ENCODE results near the gene EXD3. TPM values are rescaled to one million over a fixed set of nuclear protein-coding genes. Genes with fewer than 3 reads are reported as not detected.

Gene EXD3
- total RNA-seq, 3 donors from 2014 or later: 39.4 to 56.7 (median 40.1) TPM

DNA sequence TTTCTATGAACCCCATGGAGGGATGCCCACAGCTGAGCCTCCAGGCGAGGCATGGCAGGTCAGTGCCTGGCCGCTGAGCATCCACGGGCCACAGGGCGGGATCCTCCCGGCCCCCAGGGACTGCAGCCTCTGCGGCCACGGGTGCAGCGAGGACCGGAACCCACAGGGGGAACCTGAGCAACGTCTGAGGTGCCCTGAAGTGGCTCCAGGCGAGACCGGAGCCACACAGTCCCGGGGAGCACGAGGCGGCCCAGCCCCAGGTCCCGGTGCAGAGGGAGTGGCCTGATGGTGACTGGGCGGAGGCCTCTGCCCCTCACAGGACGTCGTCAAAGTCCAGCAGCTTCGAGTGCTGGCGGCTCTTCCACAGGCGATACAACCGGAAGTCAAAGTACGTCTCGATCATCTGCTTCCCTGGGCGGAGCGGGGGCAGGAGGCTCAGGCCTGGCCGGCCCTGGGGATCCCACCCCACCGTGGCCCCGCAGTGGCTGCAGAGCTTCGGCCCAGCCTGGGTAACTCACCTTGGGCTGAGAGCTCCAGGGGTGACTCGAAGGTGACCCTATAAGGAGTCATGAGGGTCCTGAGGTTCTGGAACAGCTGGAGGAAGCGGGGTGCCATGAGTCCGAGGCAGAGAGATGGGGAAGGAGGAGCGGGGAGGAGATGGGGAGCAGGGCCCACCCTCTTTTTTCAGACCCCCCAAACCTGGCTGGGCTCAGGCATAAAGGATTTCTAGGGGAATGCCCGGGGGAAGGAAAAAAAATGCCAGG is 26.3 kb upstream of the EXD3 start:
- no peaks in the 10 kb centered on the region for H3K9me3 ChIP-seq
- ATAC-seq (no peak), DNase-seq (peak; percentile 4 to 46 (median 31))
- no peaks in the 10 kb centered on the region for H3K36me3 ChIP-seq (ENCODE audit: low read depth)
- H3K4me1 ChIP-seq (ENCODE audit: low read depth): peaks cover 16% of the 10 kb centered on the region
- H3K4me3 ChIP-seq: no peak overlapping the region
- TF ChIP-seq, protein P1, sequence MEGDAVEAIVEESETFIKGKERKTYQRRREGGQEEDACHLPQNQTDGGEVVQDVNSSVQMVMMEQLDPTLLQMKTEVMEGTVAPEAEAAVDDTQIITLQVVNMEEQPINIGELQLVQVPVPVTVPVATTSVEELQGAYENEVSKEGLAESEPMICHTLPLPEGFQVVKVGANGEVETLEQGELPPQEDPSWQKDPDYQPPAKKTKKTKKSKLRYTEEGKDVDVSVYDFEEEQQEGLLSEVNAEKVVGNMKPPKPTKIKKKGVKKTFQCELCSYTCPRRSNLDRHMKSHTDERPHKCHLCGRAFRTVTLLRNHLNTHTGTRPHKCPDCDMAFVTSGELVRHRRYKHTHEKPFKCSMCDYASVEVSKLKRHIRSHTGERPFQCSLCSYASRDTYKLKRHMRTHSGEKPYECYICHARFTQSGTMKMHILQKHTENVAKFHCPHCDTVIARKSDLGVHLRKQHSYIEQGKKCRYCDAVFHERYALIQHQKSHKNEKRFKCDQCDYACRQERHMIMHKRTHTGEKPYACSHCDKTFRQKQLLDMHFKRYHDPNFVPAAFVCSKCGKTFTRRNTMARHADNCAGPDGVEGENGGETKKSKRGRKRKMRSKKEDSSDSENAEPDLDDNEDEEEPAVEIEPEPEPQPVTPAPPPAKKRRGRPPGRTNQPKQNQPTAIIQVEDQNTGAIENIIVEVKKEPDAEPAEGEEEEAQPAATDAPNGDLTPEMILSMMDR (IDR thresholded peaks at IDR 0.05): no peak
- intact Hi-C loops (cut with DNase I, micrococcal nuclease): no loop called here

DNA sequence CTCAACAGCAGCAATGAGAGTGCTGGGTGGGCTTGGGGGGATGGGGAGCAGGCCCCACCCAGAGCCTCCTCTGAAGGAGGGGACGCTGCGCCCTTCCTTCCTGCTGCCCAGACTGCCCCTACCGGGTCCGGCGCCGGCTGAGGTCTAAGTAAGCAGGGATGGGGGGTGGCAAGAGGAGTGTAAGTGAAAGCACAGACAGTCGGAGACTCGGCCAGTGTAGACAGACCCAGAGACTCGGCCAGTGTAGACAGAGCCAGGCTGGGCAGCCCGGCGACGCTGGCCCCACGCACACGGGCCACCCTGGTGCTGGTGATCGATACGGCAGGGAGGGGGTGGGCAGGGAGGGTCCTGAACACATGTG is 25.6 kb upstream of the EXD3 start:
- H3K9me3 ChIP-seq: no peaks in the 10 kb centered on the region
- no peaks in the 10 kb centered on the region for H3K36me3 ChIP-seq (ENCODE audit: low read depth)
- DNase-seq: peak in 2 of 3 donors; percentile 20 to 48
- intact Hi-C loops (cut with DNase I, micrococcal nuclease): no loop called here
- TF ChIP-seq, protein P1 (IDR thresholded peaks at IDR 0.05): no peak
- no peak for ATAC-seq
- H3K4me1 ChIP-seq (ENCODE audit: low read depth): peaks cover 12% of the 10 kb centered on the region
- H3K4me3 ChIP-seq: no peak overlapping the region

DNA sequence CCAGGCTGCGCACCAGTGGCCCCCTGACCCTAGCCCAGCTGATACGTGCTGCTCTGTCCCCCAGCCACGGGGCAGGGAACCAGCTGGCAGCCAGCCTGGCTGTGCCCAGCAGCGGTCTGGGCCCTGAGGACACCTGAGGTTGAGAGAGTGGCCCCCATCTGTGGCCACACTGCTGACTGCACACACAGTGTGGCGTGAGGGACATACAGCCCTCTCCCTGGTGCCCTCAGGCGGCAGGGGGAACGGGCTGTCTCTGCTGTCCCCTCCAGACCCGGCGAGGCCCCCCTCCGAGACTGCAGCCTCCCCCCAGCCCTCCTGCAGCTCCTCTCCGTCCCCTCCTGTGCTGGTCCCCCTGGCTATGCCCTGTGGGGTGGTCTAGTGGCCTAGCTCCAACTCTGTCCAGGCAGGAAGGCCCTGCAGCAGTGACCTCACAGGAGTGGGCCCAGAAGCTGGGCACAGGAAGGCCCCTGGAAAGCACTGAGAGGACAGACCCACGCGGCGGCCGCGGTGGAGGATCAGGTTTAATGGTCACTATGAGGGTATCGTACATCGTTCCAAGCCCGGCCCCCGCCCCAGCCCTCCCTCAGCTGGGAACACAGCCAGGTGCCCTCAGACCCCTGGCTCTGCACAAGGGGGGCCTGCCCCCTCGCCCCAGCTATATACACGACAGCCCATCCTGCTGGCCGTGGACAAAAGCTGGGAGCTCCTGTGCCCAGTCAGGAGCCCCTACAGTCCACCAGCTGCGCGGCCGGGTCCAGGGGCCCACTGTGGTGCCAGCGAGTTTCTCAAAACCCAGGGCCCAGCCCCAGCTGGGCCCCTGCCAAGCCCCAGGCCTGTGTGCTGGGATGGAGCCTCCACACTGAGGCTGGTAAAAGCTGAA is 25.0 kb upstream of the EXD3 start:
- no peak overlapping the region for H3K4me3 ChIP-seq
- H3K9me3 ChIP-seq: no peaks in the 10 kb centered on the region
- peaks cover 7% of the 10 kb centered on the region for H3K4me1 ChIP-seq (ENCODE audit: low read depth)
- DNase-seq (peak; percentile 7 to 50 (median 29)), ATAC-seq (no peak)
- TF ChIP-seq, protein P1 (IDR thresholded peaks at IDR 0.05): no peak
- intact Hi-C loops (cut with DNase I, micrococcal nuclease): no loop called here
- no peaks in the 10 kb centered on the region for H3K36me3 ChIP-seq (ENCODE audit: low read depth)

DNA sequence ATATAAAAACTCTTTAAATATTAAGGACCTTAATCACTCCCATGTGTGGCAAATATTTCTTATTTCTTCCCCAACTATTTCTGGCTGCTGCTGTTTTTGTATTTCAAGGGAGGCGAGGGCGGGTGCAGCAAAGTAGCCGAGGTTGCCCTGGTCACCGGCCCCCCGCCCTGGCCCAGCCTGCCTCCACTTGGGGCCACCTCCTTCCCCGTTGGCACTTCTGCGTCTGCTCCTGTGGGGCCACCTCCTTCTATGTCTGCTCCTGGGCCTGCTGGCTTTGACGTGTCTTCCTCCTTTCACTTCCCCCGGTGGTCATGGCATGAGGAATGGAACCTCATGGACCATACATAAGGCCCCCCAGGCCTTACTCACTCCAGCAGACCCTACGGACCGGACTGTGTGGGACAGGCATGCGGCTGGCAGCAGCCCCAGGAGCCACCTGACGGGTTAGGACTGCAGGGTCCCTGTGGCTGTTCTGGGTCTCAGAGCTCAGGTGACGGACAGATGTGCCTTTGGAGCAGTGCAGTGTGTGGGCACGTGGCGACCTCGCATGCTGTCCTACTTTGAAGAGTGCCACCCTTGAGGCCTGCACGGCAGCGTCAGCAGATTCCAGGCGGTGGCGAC is 24.0 kb upstream of the EXD3 start:
- TF ChIP-seq, protein P1 (IDR thresholded peaks at IDR 0.05): no peak
- H3K4me1 ChIP-seq (ENCODE audit: low read depth): peaks cover 5% of the 10 kb centered on the region
- intact Hi-C loops (cut with DNase I, micrococcal nuclease): no loop called here
- ATAC-seq (no peak), DNase-seq (peak in 2 of 3 donors; percentile 32 to 50)
- H3K36me3 ChIP-seq (ENCODE audit: low read depth): no peaks in the 10 kb centered on the region
- no peak overlapping the region for H3K4me3 ChIP-seq
- no peaks in the 10 kb centered on the region for H3K9me3 ChIP-seq

DNA sequence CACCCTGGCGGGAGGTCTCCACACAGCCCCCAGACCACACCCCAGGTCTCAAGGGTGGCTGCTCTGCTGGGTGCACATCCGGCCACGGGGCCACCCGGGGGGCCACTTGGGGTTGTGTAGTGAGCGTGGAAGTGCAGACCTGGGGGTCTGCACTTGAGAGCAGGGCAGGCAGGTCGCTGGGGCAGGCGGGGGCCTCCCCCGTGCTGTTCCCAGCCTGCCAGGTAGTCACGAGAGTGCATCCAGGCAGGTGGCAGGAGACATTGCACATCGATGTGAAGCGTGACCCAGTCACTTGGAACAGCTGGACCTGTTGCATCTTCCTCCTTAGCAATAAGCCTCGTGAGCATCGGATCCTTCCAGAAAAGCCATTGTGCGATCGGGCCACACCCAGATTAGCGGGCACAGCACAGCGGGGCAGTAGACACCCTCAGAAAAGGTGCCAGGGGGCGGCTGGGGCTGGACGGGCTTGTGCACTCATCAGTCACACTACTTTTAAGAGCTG is 23.0 kb upstream of the EXD3 start:
- H3K36me3 ChIP-seq (ENCODE audit: low read depth): no peaks in the 10 kb centered on the region
- peak in 2 of 3 donors; percentile 33 to 49 for DNase-seq
- no peak for ATAC-seq
- no peak overlapping the region for H3K4me3 ChIP-seq
- H3K4me1 ChIP-seq (ENCODE audit: low read depth): peaks cover 11% of the 10 kb centered on the region
- intact Hi-C loops (cut with DNase I, micrococcal nuclease): no loop called here
- H3K9me3 ChIP-seq: no peaks in the 10 kb centered on the region
- TF ChIP-seq, protein P1 (IDR thresholded peaks at IDR 0.05): no peak

All from mucosa of descending colon (tissue), 3 donors.